GM23248 (cell line): Measurements from ENCODE around the gene NLK.

Experiments
- EZH2 ChIP-seq: fragments of 200-600 bp; sonication (generic); IDR thresholded peaks from 2 replicates; pipeline ENCODE4 v1.6.1; 2018; ENCODE audit warnings: antibody characterized with exemption, mild to moderate bottlenecking; ENCODE audit not compliant: insufficient read depth, poor library complexity, severe bottlenecking
- EZH2phosphoT487 ChIP-seq: fragments of 200-600 bp; sonication (generic); IDR thresholded peaks from 2 replicates; pipeline ENCODE4 v1.6.1; 2018; ENCODE audit warnings: antibody characterized with exemption, moderate library complexity, mild to moderate bottlenecking, low read depth; ENCODE audit not compliant: insufficient read depth

- TF ChIP-seq EZH2phosphoT487 (no peak), EZH2 (no peak)
Measured at GRCh38 chr17:28240688-28241340, 198.3 kb downstream of the NLK start.
